Measurements from ENCODE around the gene ZNF212. TPM values are rescaled to one million over a fixed set of nuclear protein-coding genes. Genes with fewer than 3 reads are reported as not detected.

ZNF212 gene
- total and polyA plus RNA-seq, 2 experiments from 2014 or later, result 11.6 to 14.2 TPM

DNA sequence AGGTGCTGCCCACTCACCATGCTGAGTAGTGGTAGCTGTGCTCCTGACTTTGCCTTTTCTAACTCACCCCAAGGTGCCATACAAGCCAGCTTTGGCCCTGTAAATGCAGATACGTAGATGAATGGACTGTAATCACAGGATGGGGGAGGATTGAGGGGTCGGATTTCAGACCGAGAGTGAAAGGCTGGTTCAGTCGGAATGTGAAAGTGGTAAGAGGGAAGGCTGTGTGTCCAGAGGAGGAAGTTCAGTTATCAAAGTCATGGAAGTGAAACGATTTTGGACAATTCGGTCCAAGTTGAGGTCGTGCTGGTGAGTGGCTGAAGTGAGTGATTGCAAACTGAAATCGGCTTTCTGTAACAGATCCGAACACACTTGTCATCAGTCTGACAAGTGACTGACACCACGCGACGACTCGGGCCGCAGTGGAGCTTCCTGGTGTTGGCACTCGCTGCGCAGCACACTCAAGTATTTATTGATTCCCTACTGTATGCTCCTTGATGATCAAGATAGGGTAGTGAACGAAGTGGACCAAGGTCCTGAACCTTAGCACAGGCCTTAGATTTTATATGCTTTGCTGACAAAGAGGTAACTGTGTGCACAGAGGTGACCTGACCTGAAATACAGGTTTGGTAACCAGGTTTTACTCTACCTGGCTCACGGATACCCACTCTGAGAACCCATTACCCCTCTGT lies 33.6 kb upstream of the ZNF212 start:
- H3K4me1 ChIP-seq (ENCODE audit: low read depth), result no peaks in the 10 kb centered on the region
- no peak for TF ChIP-seq CTCF (IDR thresholded peaks at IDR 0.05; ENCODE audit: low read depth, low read length)
- H3K36me3 ChIP-seq, result peaks cover 50% of the 10 kb centered on the region
- no peak overlapping the region for H3K27ac ChIP-seq
- no peaks in the 10 kb centered on the region for H3K27me3 ChIP-seq
- H3K4me3 ChIP-seq, result no peak overlapping the region
- no peaks in the 10 kb centered on the region for H3K9me3 ChIP-seq (ENCODE audit: low read depth)
- DNase-seq (ENCODE audit: low read depth in 1 of 2, low spot score in 1 of 2), result no peak

DNA sequence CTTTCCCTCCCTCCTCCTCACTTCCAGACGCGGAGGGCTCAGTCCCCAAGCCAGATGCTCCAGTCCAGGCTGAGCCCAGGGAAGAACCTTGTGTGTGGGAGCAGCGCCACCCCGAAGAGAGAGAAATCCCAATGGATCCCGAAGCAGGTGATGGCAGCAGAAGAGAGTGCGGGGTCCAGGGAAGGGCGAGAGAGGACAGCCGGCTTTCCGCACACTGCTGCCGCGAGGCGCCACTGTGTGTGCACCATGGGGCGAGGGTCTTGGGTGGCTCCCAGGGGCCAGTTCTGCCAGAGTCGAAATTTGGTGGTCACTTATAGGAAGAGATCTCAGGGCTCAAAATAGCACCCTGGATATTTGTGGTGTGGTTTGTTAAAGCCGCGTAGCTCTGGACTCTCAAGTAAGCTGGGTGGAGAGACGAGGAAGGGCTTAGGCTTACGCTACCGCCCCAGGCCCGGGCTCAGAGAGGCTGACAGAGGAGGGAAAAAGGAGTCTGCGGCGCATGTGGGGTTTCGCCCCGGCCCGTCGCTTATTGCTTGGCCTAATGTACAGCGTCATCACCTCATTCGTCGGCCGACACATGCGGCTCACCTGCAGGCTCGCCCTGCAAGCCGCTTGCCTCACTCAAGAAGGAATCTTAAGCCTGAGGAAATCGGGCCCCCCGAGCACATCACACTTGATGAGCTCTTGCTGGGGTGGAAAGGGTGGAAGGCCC lies 32.0 kb upstream of the ZNF212 start:
- Histone ChIP-seq H3K9me3 (ENCODE audit: low read depth) (no peaks in the 10 kb centered on the region), H3K36me3 (peaks cover 55% of the 10 kb centered on the region), H3K4me3 (no peak overlapping the region), H3K27ac (no peak overlapping the region), H3K4me1 (ENCODE audit: low read depth) (no peaks in the 10 kb centered on the region), H3K27me3 (no peaks in the 10 kb centered on the region)
- no peak for TF ChIP-seq CTCF (IDR thresholded peaks at IDR 0.05; ENCODE audit: low read depth, low read length)
- no peak for DNase-seq (ENCODE audit: low read depth in 1 of 2, low spot score in 1 of 2)

DNA sequence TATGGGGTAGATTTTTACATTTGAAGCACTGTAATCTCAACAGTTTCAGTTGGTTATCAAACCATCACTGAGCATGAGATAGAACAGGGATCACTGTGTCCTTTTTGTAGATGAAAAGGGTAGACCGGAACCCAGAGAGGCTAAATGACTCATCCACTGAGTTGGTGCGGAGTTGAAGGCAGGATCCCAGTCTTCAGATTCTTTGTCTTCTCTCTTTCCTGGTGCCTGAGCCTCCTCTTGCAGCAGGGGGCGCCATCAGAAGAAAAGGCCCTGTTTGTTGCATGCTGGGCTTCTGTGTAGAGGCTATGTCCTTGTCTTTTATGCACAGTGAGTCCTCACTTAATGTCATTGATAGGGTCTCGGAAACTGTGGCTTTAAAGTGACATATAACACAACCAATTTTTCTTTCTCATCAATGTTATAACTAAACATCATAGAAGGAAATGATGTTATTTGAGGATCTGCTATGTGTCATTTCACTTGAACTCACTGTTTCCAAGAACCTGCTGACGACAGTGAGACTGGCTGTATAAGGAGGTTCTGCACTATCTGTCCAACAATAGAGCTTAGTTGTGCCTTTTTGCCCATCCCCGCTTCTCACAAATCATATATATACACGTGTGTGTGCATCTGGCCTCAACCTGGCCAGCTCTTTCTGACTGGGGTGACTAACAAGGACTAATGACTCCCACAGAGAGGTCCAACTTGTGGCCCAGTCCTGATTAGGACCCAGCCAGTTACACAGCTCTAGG lies 29.8 kb upstream of the ZNF212 start:
- H3K4me1 ChIP-seq (ENCODE audit: low read depth), result no peaks in the 10 kb centered on the region
- DNase-seq (ENCODE audit: low read depth in 1 of 2, low spot score in 1 of 2), result peak; percentile 29 to 80
- no peaks in the 10 kb centered on the region for H3K27me3 ChIP-seq
- peak; percentile 89 for TF ChIP-seq CTCF (IDR thresholded peaks at IDR 0.05; ENCODE audit: low read depth, low read length)
- H3K9me3 ChIP-seq (ENCODE audit: low read depth), result no peaks in the 10 kb centered on the region
- no peak overlapping the region for H3K27ac ChIP-seq
- H3K36me3 ChIP-seq, result peaks cover 64% of the 10 kb centered on the region
- no peak overlapping the region for H3K4me3 ChIP-seq

GRCh38 chr7:149210551-149210950 lies 28.9 kb upstream of the ZNF212 start:
- H3K9me3 ChIP-seq (ENCODE audit: low read depth), result no peaks in the 10 kb centered on the region
- no peak for TF ChIP-seq CTCF (IDR thresholded peaks at IDR 0.05; ENCODE audit: low read depth, low read length)
- DNase-seq (ENCODE audit: low read depth in 1 of 2, low spot score in 1 of 2), result no peak
- H3K4me1 ChIP-seq (ENCODE audit: low read depth), result no peaks in the 10 kb centered on the region
- H3K27ac ChIP-seq, result no peak overlapping the region
- H3K4me3 ChIP-seq, result no peak overlapping the region
- H3K36me3 ChIP-seq, result peaks cover 70% of the 10 kb centered on the region
- H3K27me3 ChIP-seq, result no peaks in the 10 kb centered on the region

GRCh38 chr7:149214020-149214720 lies 25.3 kb upstream of the ZNF212 start:
- H3K36me3 ChIP-seq, result peaks cover 75% of the 10 kb centered on the region
- no peak overlapping the region for H3K27ac ChIP-seq
- H3K4me3 ChIP-seq, result no peak overlapping the region
- H3K9me3 ChIP-seq (ENCODE audit: low read depth), result no peaks in the 10 kb centered on the region
- no peak for DNase-seq (ENCODE audit: low read depth in 1 of 2, low spot score in 1 of 2)
- H3K4me1 ChIP-seq (ENCODE audit: low read depth), result no peaks in the 10 kb centered on the region
- TF ChIP-seq CTCF (IDR thresholded peaks at IDR 0.05; ENCODE audit: low read depth, low read length), result no peak
- no peaks in the 10 kb centered on the region for H3K27me3 ChIP-seq

Measured in cardiac muscle cell (in vitro differentiated cells and primary cell).